ENCODE measurements around the gene PTPRG.

- TF ChIP-seq CTCF (IDR thresholded peaks at IDR 0.05) (no peak), POLR2A (IDR thresholded peaks at IDR 0.05) (no peak)
These were observed 495.3 kb downstream of the PTPRG start for GRCh38 chr3:62056658-62057057.
